Astrocyte (in vitro differentiated cells and primary cell): ENCODE measurements around the gene CSTF2T. TPM values are rescaled to one million over a fixed set of nuclear protein-coding genes. Genes with fewer than 3 reads are reported as not detected.

Experiments
- DNase-seq: peaks from one replicate; pipeline ENCODE4 v3.0.0-alpha.2; 2010; ENCODE audit warnings: low read depth
- FAIRE-seq: peaks from 2 replicates; lab custom pipeline; 2011; peaks lifted over from hg19 to GRCh38; lab: Jason Lieb, UNC
- H2AFZ ChIP-seq: 2 replicates; pipeline ENCODE4 v1.6.0; 2012; ENCODE audit warnings: low read depth, low read length, inconsistent platforms
- H3K27ac ChIP-seq: 2 replicates; pipeline ENCODE4 v1.5.1; 2011; ENCODE audit warnings: low read depth, low read length, inconsistent platforms
- H3K27me3 ChIP-seq: 2 replicates; pipeline ENCODE4 v1.6.0; 2011; ENCODE audit warnings: low read length, inconsistent platforms; ENCODE audit not compliant: insufficient read depth
- H3K36me3 ChIP-seq: 2 replicates; pipeline ENCODE4 v1.5.1; 2011; ENCODE audit warnings: low read length, inconsistent platforms; ENCODE audit not compliant: insufficient read depth
- H3K4me1 ChIP-seq: 2 replicates; pipeline ENCODE4 v1.5.1; 2011; ENCODE audit warnings: low read length, inconsistent platforms; ENCODE audit not compliant: insufficient read depth
- H3K4me2 ChIP-seq: 2 replicates; pipeline ENCODE4 v1.6.0; 2012; ENCODE audit warnings: low read length, inconsistent platforms
- H3K4me3 ChIP-seq: 2 replicates; pipeline ENCODE4 v1.5.1; 2011; ENCODE audit warnings: low read depth, mild to moderate bottlenecking, low read length, inconsistent platforms; ENCODE audit not compliant: insufficient read depth
- H3K79me2 ChIP-seq: 2 replicates; pipeline ENCODE4 v1.6.0; 2012; ENCODE audit warnings: mild to moderate bottlenecking, low read length, inconsistent platforms; ENCODE audit not compliant: insufficient read depth
- H3K9ac ChIP-seq: 2 replicates; pipeline ENCODE4 v1.6.0; 2012; ENCODE audit warnings: mild to moderate bottlenecking, low read length, inconsistent platforms
- H3K9me3 ChIP-seq: 2 replicates; pipeline ENCODE4 v1.5.1; 2012; ENCODE audit warnings: low read depth, mild to moderate bottlenecking, low read length, inconsistent platforms; ENCODE audit not compliant: insufficient read depth
- H4K20me1 ChIP-seq: 2 replicates; pipeline ENCODE4 v1.6.0; 2012; ENCODE audit warnings: low read length, inconsistent platforms; ENCODE audit not compliant: insufficient read depth
- H3K27ac Mint-ChIP-seq: one replicate; pipeline ENCODE4 v1.8.0; 2021; ENCODE audit warnings: mild to moderate bottlenecking, mixed read lengths; ENCODE audit not compliant: unreplicated experiment
- H3K27me3 Mint-ChIP-seq: one replicate; pipeline ENCODE4 v1.8.0; 2021; ENCODE audit warnings: low read depth, mixed read lengths; ENCODE audit not compliant: unreplicated experiment
- H3K36me3 Mint-ChIP-seq: one replicate; pipeline ENCODE4 v1.8.0; 2021; ENCODE audit warnings: low read depth, mixed read lengths; ENCODE audit not compliant: unreplicated experiment
- H3K4me1 Mint-ChIP-seq: one replicate; pipeline ENCODE4 v1.8.0; 2021; ENCODE audit warnings: low read depth, mixed read lengths; ENCODE audit not compliant: unreplicated experiment
- H3K4me3 Mint-ChIP-seq: one replicate; pipeline ENCODE4 v1.8.0; 2021; ENCODE audit warnings: mild to moderate bottlenecking, moderate library complexity, mixed read lengths; ENCODE audit not compliant: unreplicated experiment
- H3K9me3 Mint-ChIP-seq: one replicate; pipeline ENCODE4 v1.8.0; 2021; ENCODE audit warnings: mild to moderate bottlenecking, mixed read lengths; ENCODE audit not compliant: unreplicated experiment
- CTCF ChIP-seq: IDR thresholded peaks from 2 replicates; pipeline ENCODE4 v1.5.1; 2011; ENCODE audit warnings: low read depth, mild to moderate bottlenecking, inconsistent platforms, low read length, moderate library complexity; ENCODE audit not compliant: insufficient read depth
- EZH2 ChIP-seq: IDR thresholded peaks from 2 replicates; pipeline ENCODE4 v1.6.1; 2012; ENCODE audit warnings: mild to moderate bottlenecking, low read length, inconsistent platforms; ENCODE audit not compliant: insufficient read depth
- total RNA-seq: library from RNA; stranded (reverse); gene quantifications from 2 replicates; pipeline ENCODE4 v1.2.1, GENCODE V29; 2021

The CSTF2T gene
- total RNA-seq, 1 donor from 2014 or later = 22.9 TPM

- Histone ChIP-seq H2AFZ (no peak overlapping the region), H3K27ac (no peak overlapping the region), H3K79me2 (no peaks in the 10 kb centered on the region), H3K4me2 (no peak overlapping the region), H3K27me3 (no peaks in the 10 kb centered on the region), H3K9me3 (no peaks in the 10 kb centered on the region), H3K36me3 (no peaks in the 10 kb centered on the region), H3K4me1 (no peaks in the 10 kb centered on the region), H3K9ac (no peak overlapping the region), H3K4me3 (no peak overlapping the region), H4K20me1 (no peaks in the 10 kb centered on the region)
- no peak for TF ChIP-seq EZH2
- no peak for TF ChIP-seq CTCF
- no peak overlapping the region for H3K27ac Mint-ChIP-seq
- H3K4me1 Mint-ChIP-seq = peaks cover 1% of the 10 kb centered on the region
- H3K9me3 Mint-ChIP-seq = no peaks in the 10 kb centered on the region
- H3K36me3 Mint-ChIP-seq = no peaks in the 10 kb centered on the region
- FAIRE-seq (no peak), DNase-seq (no peak)
- no peak overlapping the region for H3K4me3 Mint-ChIP-seq
- no peaks in the 10 kb centered on the region for H3K27me3 Mint-ChIP-seq
Observed at GRCh38 chr10:51649064-51649463, 50.3 kb downstream of the CSTF2T start.
